Thyroid gland (tissue), 4 donors: ENCODE data around the gene GLCCI1. TPM values are rescaled to one million over a fixed set of nuclear protein-coding genes. Genes with fewer than 3 reads are reported as not detected.

ENCODE experiments used
- DNase-seq, 2 donors: peaks; one replicate each; pipeline ENCODE4 v3.0.0-alpha.2; 2019
- H3K27ac ChIP-seq, 3 donors: fragments of 200-600 bp; sonication (generic); 1 replicate in 2 of 3; 2 replicates in 1 of 3; pipeline ENCODE4 v1.5.1; 2016 to 2019; ENCODE audit warnings: mild to moderate bottlenecking in 1 of 3, moderate library complexity in 1 of 3
- H3K27me3 ChIP-seq: fragments of 200-600 bp; sonication (generic); one replicate; pipeline ENCODE4 v1.5.1; 2019
- H3K36me3 ChIP-seq, 2 donors: fragments of 200-600 bp; sonication (generic); one replicate each; pipeline ENCODE4 v1.5.1; 2016 to 2019
- H3K4me1 ChIP-seq, 2 donors: fragments of 200-600 bp; sonication (generic); one replicate each; pipeline ENCODE4 v1.5.1; 2017 to 2019
- H3K4me3 ChIP-seq, 3 donors: fragments of 200-600 bp; sonication (generic); replicated peaks in 1 of 3; 1 replicate in 2 of 3; 2 replicates in 1 of 3; pipeline ENCODE4 v1.5.1; 2016; ENCODE audit warnings: mild to moderate bottlenecking in 1 of 3
- H3K9me3 ChIP-seq: fragments of 200-600 bp; sonication (generic); one replicate; pipeline ENCODE4 v1.5.1; 2017
- POLR2A ChIP-seq, 2 donors: fragments of 450-650 bp; IDR thresholded peaks; one replicate each; pipeline ENCODE4 v1.6.1; 2017; ENCODE audit warnings: antibody characterized with exemption in 2 of 2, mild to moderate bottlenecking in 2 of 2, moderate library complexity in 1 of 2
- WGBS, 2 donors: methylation state at CpG; one replicate each; pipeline ENCODE4 v1.1.5; 2017; 5-methylcytosine and 5-hydroxymethylcytosine counted together
- intact Hi-C: fragments of 100-400 bp; cut with DNase I; formaldehyde crosslinking; loops from one replicate; pipeline ENCODE4 v1.15.1; 2023
- total RNA-seq, 4 donors: library from RNA; depleted of rRNA; stranded (reverse); fragments of >200 nt; gene quantifications; one replicate each; pipeline ENCODE4 v1.2.3, GENCODE V29; 2016
- TF ChIP-seq, protein P1 (sequence below), 6 experiments: fragments of 200-600 bp in 3 of 6; fragments of 450-650 bp in 3 of 6; sonication (generic) in 3 of 6; IDR thresholded peaks; one replicate each; pipeline ENCODE4 v1.5.1; 2016 to 2019; ENCODE audit warnings: antibody characterized with exemption in 6 of 6, mild to moderate bottlenecking in 2 of 6, inconsistent platforms in 1 of 6, moderate library complexity in 1 of 6

GLCCI1 gene
- total RNA-seq, 4 donors from 2014 or later, result 64.1 to 115 (median 68.9) TPM

DNA sequence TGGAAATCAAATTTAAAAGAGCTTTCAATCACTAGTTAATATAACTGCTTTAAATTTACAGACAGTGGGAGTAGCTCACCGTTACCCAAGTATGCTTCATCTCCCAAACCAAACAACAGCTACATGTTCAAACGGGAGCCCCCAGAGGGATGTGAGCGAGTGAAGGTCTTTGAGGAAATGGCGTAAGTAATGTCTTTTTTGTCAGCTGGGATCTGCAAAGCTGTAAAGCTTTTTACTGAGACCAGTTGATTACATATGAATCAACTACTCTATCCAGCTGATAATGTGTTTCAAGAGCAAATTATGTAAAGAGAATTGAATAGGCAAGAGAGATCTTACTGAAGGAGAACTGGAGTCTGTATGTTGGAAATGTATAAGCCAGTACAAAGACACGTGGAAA lies 116.2 kb downstream of the GLCCI1 start:
- no peak overlapping the region for H3K27ac ChIP-seq
- H3K36me3 ChIP-seq, result peaks cover 9 to 12% of the 10 kb centered on the region in 2 donors
- 92 to 94% methylated on average over 5 of the region's 5 CpGs for WGBS, 2 donors

DNA sequence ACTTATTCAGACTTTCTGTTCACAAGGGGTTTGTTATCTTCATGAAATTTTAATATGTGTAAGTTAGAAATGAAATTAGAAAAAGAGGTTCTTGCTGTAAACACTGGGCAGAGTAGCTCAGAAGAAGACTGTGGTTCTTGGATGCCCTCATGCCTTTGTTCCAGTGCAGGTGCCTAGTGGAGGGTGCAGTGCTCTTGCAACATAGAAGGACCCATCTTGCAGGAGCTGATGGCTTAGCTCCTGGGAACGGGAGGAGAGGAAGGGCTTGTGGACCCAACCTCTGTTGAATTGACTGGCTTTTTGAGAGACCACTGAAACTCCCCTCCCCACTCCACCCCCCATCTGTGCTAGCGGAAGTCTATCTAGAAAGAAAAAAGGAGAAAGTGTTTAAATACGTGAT lies 116.8 kb downstream of the GLCCI1 start:
- Histone ChIP-seq H3K36me3 (peaks cover 9 to 12% of the 10 kb centered on the region in 2 donors), H3K4me3 (no peak overlapping the region), H3K27ac (no peak overlapping the region), H3K9me3 (no peaks in the 10 kb centered on the region), H3K27me3 (no peaks in the 10 kb centered on the region), H3K4me1 (no peaks in the 10 kb centered on the region)
- DNase-seq, result no peak
- intact Hi-C loops, result no loop called here
- TF ChIP-seq, protein P1, sequence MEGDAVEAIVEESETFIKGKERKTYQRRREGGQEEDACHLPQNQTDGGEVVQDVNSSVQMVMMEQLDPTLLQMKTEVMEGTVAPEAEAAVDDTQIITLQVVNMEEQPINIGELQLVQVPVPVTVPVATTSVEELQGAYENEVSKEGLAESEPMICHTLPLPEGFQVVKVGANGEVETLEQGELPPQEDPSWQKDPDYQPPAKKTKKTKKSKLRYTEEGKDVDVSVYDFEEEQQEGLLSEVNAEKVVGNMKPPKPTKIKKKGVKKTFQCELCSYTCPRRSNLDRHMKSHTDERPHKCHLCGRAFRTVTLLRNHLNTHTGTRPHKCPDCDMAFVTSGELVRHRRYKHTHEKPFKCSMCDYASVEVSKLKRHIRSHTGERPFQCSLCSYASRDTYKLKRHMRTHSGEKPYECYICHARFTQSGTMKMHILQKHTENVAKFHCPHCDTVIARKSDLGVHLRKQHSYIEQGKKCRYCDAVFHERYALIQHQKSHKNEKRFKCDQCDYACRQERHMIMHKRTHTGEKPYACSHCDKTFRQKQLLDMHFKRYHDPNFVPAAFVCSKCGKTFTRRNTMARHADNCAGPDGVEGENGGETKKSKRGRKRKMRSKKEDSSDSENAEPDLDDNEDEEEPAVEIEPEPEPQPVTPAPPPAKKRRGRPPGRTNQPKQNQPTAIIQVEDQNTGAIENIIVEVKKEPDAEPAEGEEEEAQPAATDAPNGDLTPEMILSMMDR (IDR thresholded peaks at IDR 0.05), result no peak
- no peak for TF ChIP-seq POLR2A (IDR thresholded peaks at IDR 0.05)
- 93 to 98% methylated on average over 3 of the region's 3 CpGs for WGBS, 2 donors

More for the DNA sequence above, 116.2 kb downstream of the GLCCI1 start:
- Histone ChIP-seq H3K27me3 (no peaks in the 10 kb centered on the region), H3K4me3 (no peak overlapping the region), H3K9me3 (no peaks in the 10 kb centered on the region), H3K4me1 (no peaks in the 10 kb centered on the region)
- TF ChIP-seq POLR2A (IDR thresholded peaks at IDR 0.05), result no peak
- TF ChIP-seq, protein P1 (IDR thresholded peaks at IDR 0.05), result no peak
- DNase-seq, result no peak
- intact Hi-C loops, result no loop called here

DNA sequence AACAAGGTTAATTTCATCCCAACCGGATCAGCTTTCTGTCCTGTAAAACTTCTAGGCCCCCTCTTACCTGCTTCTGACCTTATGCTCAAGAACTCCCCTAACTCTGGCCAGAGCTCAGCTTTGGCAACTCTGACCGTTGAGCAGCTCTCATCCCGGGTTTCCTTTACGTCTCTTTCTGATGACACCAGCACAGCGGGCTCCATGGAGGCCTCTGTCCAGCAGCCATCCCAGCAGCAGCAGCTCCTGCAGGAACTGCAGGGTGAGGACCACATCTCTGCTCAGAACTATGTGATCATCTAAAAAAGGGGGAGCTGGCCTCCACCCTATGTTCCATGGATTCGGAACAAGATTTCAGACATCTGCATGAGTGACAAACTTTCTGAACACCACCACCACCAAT lies 117.6 kb downstream of the GLCCI1 start:
- WGBS, 2 donors, result 90% methylated on average over 6 of the region's 6 CpGs

DNA sequence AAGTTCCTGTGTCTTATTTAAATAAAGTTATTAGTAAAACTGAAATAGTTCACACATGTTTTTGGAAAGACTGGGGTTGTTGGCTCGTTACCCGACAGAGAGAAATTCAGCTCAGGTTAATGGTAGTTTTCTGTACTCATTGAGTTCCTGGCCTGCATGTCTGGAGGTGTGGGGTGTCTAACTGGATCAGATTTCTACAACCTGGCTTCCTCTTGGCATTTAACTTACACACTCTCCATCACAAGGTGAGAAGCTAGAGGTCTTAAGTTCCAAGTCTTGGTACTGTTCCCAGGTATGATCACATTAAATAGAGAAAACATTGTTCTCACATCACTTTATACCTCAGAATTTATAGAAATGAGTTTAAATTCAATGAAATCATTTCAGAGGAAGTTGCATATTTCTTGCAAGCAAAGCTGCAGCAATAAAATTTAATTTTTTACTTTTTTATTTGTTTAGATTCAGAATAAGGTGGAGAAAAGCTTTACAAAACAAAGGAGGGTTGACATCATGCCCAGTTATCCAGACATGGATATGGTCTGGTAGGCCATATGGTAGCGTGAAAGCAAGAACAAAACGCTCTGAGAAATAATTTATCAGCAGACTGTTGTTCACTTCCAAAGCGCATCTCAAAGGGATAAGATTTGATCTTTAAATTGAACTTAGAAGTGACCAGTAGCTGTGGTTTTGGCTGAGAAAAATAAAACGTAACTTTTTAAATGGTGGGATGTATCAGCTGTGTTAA lies 120.6 kb downstream of the GLCCI1 start:
- Histone ChIP-seq H3K4me3 (no peak overlapping the region), H3K36me3 (peaks cover 9 to 12% of the 10 kb centered on the region in 2 donors), H3K27ac (no peak overlapping the region), H3K9me3 (no peaks in the 10 kb centered on the region), H3K27me3 (no peaks in the 10 kb centered on the region), H3K4me1 (peaks cover 0 to 3% of the 10 kb centered on the region in 2 donors)
- WGBS, 2 donors, result 95% methylated on average over 6 of the region's 6 CpGs
- TF ChIP-seq POLR2A (IDR thresholded peaks at IDR 0.05), result no peak
- TF ChIP-seq, protein P1 (IDR thresholded peaks at IDR 0.05), result no peak
- intact Hi-C loops, result no loop called here
- no peak for DNase-seq

More for the DNA sequence above, 117.6 kb downstream of the GLCCI1 start:
- H3K4me3 ChIP-seq, result no peak overlapping the region
- H3K27ac ChIP-seq, result no peak overlapping the region
- H3K27me3 ChIP-seq, result no peaks in the 10 kb centered on the region
- intact Hi-C loops, result no loop called here
- peaks cover 9 to 12% of the 10 kb centered on the region in 2 donors for H3K36me3 ChIP-seq
- H3K4me1 ChIP-seq, result peaks cover 0 to 2% of the 10 kb centered on the region in 2 donors
- TF ChIP-seq POLR2A (IDR thresholded peaks at IDR 0.05), result no peak
- TF ChIP-seq, protein P1 (IDR thresholded peaks at IDR 0.05), result no peak
- no peak for DNase-seq
- H3K9me3 ChIP-seq, result no peaks in the 10 kb centered on the region

DNA sequence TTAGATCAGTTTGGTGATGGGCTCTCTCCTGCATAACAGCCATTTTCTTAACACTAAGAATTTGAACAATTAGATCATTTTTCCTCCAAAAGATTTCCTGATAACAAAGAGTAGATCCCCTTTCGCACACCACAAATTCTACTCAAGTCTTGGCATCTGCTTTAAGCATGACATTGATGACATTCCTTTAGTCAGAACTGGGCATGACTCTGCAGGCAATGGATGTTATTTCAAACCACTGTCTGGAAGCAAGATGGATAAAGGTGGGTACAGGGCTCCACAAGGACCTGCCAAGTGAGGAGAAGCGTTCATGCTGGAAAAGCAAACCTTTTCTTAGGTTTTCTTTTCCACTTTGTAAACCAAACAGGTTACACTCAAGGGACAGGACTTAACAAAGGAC lies 123.5 kb downstream of the GLCCI1 start:
- Histone ChIP-seq H3K4me1 (peaks cover 0 to 3% of the 10 kb centered on the region in 2 donors), H3K27me3 (no peaks in the 10 kb centered on the region), H3K4me3 (no peak overlapping the region), H3K27ac (no peak overlapping the region), H3K36me3 (no peaks in the 10 kb centered on the region), H3K9me3 (no peaks in the 10 kb centered on the region)
- no peak for TF ChIP-seq POLR2A (IDR thresholded peaks at IDR 0.05)
- TF ChIP-seq, protein P1 (IDR thresholded peaks at IDR 0.05), result no peak
- no peak for DNase-seq
- WGBS, 2 donors, result 41 to 57% methylated on average over 2 of the region's 2 CpGs
- intact Hi-C loops, result no loop called here
